Uterus (tissue), 2 donors: ENCODE data around the gene CYSRT1.

ENCODE experiments used
- CTCF ChIP-seq, 4 experiments: fragments of 200-600 bp in 2 of 4; fragments of 450-650 bp in 2 of 4; sonication (generic) in 2 of 4; IDR thresholded peaks; one replicate each; pipeline ENCODE4 v1.5.1; 2016 to 2019; ENCODE audit warnings: antibody characterized with exemption in 4 of 4, mild to moderate bottlenecking in 2 of 4, moderate library complexity in 1 of 4
- POLR2A ChIP-seq, 2 donors: fragments of 450-650 bp; IDR thresholded peaks; one replicate each; pipeline ENCODE4 v1.6.1; 2016; ENCODE audit warnings: antibody characterized with exemption in 2 of 2, mild to moderate bottlenecking in 1 of 2, moderate library complexity in 1 of 2

- no peak for TF ChIP-seq POLR2A (IDR thresholded peaks at IDR 0.05)
- TF ChIP-seq CTCF (IDR thresholded peaks at IDR 0.05) = no peak
These were observed 46.6 kb upstream of the CYSRT1 start for GRCh38 chr9:137178201-137178938.
